ENCODE measurements around the gene TSEN2. TPM values are rescaled to one million over a fixed set of nuclear protein-coding genes. Genes with fewer than 3 reads are reported as not detected.
A peak's percentile ranks its signal among the peaks of the same experiment; 100 is the strongest.

TSEN2 gene
- total and polyA plus RNA-seq, 11 donors, result 14.3 to 22.3 (median 18.4) TPM

DNA sequence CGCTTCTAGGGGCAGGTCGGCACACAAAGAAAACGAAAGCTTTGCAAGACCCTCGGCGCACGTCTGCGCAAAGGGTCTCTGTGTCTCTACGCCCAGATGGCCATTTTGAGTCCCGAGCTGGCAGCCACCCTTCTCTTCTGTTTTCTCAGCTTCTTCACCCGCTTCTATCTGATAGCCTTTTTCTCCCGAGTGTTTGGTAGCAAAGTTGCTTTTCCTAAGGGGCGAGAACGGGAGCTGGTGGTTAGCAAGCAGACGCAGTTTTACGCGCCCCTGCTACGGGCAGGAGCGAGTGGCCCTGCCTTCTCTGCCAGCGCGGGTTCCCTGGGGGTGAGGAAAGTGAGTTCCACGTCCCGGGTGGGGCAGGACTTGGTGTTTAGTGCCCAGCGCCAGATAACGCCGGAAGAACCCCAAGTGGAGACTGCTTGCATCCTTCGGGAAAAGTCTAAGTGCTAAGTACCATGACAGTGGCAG is 69.7 kb downstream of the TSEN2 start:
- peak overlapping the region; percentile 19 to 63 (median 48) for H3K4me3 ChIP-seq
- 3 to 10% (median 6%) methylated on average over 26 of the region's 26 CpGs for WGBS, 4 donors
- no peaks in the 10 kb centered on the region for H3K36me3 ChIP-seq
- TF ChIP-seq POLR2A (IDR thresholded peaks at IDR 0.05) (no peak), CTCF (IDR thresholded peaks at IDR 0.05) (no peak)
- intact Hi-C loops (cut with DNase I), result loop anchor here in 2 of 10 donors (10.0 kb wide), 1 partner anchor 111 kb away; the partner anchor contains the start of gene RAF1 (in 2 of the 2)
- H3K9me3 ChIP-seq, result no peaks in the 10 kb centered on the region
- peak overlapping the region in 4 of 12 donors; percentile 7 to 54 (median 30) for H3K27ac ChIP-seq
- peaks cover 0 to 32% (median 23%) of the 10 kb centered on the region in 12 donors for H3K4me1 ChIP-seq
- no peak for ATAC-seq
- peak in 2 of 5 donors; percentile 32 to 36 for DNase-seq
- peaks cover 0 to 17% (median 0%) of the 10 kb centered on the region in 9 donors for H3K27me3 ChIP-seq

DNA sequence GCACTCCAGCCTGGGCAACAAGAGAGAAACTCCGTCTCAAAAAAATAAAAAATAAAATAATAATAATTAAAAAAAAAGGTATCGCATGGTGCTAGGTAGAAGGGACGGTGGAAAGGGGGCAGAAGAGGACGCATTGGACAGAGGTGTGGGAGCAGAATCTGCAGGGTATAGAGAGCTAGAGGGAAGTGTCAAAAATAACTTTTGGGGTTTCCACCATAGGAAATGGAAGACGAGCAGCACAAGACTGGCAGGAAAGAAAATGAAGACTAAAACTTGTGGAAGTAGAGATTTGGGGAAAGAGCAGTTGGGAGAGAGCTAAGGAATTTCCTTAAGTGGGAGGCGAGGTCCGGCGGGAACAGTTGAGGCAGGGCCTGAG is 72.0 kb downstream of the TSEN2 start:
- H3K27ac ChIP-seq, result peak overlapping the region; percentile 5 to 99 (median 96)
- peak overlapping the region; percentile 66 to 96 (median 88) for H3K4me3 ChIP-seq
- H3K36me3 ChIP-seq, result no peaks in the 10 kb centered on the region
- 1 to 3% (median 2%) methylated on average over 8 of the region's 8 CpGs for WGBS, 4 donors
- TF ChIP-seq CTCF (IDR thresholded peaks at IDR 0.05) (no peak), POLR2A (IDR thresholded peaks at IDR 0.05) (no peak)
- intact Hi-C loops (cut with DNase I), result loop anchor here in 6 of 10 donors (2.0 to 10.0 kb wide), 4 partner anchors 106 to 108 kb away; partner anchors contain the start of gene RAF1 (in 5 of the 6)
- H3K9me3 ChIP-seq, result no peaks in the 10 kb centered on the region
- H3K4me1 ChIP-seq, result peaks cover 0 to 56% (median 44%) of the 10 kb centered on the region in 12 donors
- DNase-seq (no peak), ATAC-seq (peak; percentile 8 to 17 (median 16))
- peaks cover 0 to 17% (median 0%) of the 10 kb centered on the region in 9 donors for H3K27me3 ChIP-seq

DNA sequence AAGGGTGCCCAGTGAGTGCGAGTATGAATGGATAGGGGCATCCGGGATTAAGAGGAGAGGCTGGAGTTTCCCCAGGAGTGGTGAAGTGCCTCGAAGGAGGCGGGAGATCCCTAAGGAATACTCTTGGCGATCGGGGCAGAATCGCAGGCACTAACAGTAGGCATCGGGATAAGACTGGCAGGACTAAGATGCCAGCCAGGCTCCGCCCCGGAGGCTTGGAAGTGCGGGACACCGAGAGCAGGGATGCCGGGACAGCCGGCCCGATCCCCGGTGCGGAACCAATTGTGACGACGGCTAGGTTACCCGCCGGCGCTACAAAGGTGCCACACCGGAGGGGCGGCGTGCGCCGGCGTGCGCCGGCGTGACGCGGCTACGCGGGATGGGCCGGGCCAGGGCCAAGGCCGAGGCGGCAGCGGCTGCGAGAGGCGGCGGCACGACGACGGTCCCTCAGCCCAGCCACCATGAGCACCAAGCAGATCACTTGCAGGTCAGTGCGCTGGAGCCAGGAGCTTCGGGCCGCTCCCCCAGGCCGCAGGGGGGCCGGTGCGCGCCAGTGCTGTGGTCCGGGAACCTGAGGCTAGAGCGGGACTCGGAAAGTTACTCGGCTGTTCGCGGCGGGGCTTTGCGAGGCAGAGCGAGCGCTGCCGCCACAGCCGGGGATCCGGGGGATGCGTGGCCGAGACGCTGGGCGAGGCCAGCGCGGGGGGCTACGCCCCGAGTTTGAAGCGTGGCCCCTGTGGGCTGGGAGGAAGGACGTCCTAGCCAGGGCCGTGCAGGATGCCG is 72.6 kb downstream of the TSEN2 start, which contains the start of gene MKRN2:
Gene MKRN2, plus strand, starts transcription at position 398 of the 783 bp plus-strand sequence. Its CDS starts 64 bp downstream, at position 462.
- ATAC-seq (peak; percentile 74 to 98 (median 94)), DNase-seq (peak; percentile 88 to 95 (median 89))
- Histone ChIP-seq H3K36me3 (no peaks in the 10 kb centered on the region), H3K4me1 (peaks cover 0 to 61% (median 46%) of the 10 kb centered on the region in 12 donors), H3K4me3 (peak within 1 kb of the TSS; percentile 66 to 96 (median 88)), H3K27me3 (peaks cover 0 to 17% (median 0%) of the 10 kb centered on the region in 9 donors), H3K27ac (peak within 1 kb of the TSS; percentile 91 to 99 (median 96)), H3K9me3 (no peaks in the 10 kb centered on the region)
- TF ChIP-seq POLR2A (IDR thresholded peaks at IDR 0.05) (peak; percentile 87 to 98), CTCF (IDR thresholded peaks at IDR 0.05) (peak in 2 of 12 donors; percentile 5 to 9)
- 0 to 1% (median 1%) methylated on average over 25 to 77 of the region's 77 CpGs for WGBS, 4 donors
- intact Hi-C loops (cut with DNase I), result loop anchor here in 6 of 10 donors (2.0 to 10.0 kb wide), 4 partner anchors 105 to 108 kb away; partner anchors contain the start of gene RAF1 (in 5 of the 6)
